Inflammatory macrophage treated with lipopolysaccharide for 1 hour (primary cell): ENCODE results near the gene CT45A5.
"Not testable (repeated sequence)": the region's sequence is repeated elsewhere in the genome, so short reads cannot be mapped to it uniquely, and the experiment has no call there.

ENCODE experiments used
- DNase-seq, 2 donors: peaks; one replicate each; pipeline ENCODE4 v3.0.0-alpha.2; 2020 to 2022

Gene CT45A5, protein sequence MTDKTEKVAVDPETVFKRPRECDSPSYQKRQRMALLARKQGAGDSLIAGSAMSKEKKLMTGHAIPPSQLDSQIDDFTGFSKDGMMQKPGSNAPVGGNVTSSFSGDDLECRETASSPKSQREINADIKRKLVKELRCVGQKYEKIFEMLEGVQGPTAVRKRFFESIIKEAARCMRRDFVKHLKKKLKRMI

DNA sequence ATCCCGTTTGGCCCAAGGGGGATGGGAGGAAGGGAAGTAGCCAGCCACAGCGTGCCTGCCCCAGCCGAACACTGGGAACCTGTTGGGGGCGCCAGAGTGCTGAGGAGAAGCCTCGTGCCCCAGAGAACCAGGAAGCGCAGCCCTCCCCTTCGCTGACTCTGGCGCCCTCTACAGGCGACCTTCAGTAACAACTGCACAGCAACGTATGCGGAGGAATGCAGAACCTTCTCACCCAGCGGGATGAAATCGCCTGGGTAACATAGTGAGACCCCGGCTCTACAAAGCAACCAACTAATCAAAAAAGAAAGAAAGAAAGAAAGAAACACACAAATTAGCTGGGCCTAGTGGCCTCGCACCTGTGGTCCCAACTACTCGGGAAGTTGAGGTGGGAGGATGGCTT, at the start of gene CT45A5:
Gene CT45A5 (minus strand): TSS at position 101 of the 400 bp plus-strand sequence. CDS start 3,774 bp downstream, outside the sequence.
- not testable (repeated sequence) for DNase-seq

DNA sequence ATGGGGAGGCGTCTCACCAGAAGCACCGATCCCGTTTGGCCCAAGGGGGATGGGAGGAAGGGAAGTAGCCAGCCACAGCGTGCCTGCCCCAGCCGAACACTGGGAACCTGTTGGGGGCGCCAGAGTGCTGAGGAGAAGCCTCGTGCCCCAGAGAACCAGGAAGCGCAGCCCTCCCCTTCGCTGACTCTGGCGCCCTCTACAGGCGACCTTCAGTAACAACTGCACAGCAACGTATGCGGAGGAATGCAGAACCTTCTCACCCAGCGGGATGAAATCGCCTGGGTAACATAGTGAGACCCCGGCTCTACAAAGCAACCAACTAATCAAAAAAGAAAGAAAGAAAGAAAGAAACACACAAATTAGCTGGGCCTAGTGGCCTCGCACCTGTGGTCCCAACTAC, 34.6 kb upstream of the CT45A5 start, which contains the start of gene CT45A2:
Gene CT45A2 (minus strand): TSS at position 101 of the 400 bp plus-strand sequence. CDS start 3,747 bp downstream, outside the sequence.
- DNase-seq: not testable (repeated sequence)

DNA sequence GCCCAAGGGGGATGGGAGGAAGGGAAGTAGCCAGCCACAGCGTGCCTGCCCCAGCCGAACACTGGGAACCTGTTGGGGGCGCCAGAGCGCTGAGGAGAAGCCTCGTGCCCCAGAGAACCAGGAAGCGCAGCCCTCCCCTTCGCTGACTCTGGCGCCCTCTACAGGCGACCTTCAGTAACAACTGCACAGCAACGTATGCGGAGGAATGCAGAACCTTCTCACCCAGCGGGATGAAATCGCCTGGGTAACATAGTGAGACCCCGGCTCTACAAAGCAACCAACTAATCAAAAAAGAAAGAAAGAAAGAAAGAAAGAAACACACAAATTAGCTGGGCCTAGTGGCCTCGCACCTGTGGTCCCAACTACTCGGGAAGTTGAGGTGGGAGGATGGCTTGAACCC, 17.4 kb upstream of the CT45A5 start, which contains the start of gene CT45A6:
Gene CT45A6 (minus strand): TSS at position 101 of the 400 bp plus-strand sequence. CDS start 3,794 bp downstream, outside the sequence.
- DNase-seq: not testable (repeated sequence)

DNA sequence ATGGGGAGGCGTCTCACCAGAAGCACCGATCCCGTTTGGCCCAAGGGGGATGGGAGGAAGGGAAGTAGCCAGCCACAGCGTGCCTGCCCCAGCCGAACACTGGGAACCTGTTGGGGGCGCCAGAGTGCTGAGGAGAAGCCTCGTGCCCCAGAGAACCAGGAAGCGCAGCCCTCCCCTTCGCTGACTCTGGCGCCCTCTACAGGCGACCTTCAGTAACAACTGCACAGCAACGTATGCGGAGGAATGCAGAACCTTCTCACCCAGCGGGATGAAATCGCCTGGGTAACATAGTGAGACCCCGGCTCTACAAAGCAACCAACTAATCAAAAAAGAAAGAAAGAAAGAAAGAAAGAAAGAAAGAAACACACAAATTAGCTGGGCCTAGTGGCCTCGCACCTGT, 17.2 kb downstream of the CT45A5 start, which contains the start of gene CT45A3:
Gene CT45A3 (minus strand): TSS at position 101 of the 400 bp plus-strand sequence. CDS start 3,747 bp downstream, outside the sequence.
- not testable (repeated sequence) for DNase-seq

DNA sequence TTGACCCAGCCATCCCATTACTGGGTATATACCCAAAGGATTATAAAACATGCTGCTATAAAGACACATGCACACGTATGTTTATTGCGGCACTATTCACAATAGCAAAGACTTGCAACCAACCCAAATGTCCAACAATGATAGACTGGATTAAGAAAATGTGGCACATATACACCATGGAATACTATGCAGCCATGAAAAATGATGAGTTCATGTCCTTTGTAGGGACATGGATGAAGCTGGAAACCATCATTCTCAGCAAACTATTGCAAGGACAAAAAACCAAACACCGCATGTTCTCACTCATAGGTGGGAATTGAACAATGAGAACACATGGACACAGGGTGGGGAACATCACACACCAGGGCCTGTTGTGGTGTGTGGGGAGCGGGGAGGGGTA, 40.6 kb downstream of the CT45A5 start:
- DNase-seq: not testable (repeated sequence)

DNA sequence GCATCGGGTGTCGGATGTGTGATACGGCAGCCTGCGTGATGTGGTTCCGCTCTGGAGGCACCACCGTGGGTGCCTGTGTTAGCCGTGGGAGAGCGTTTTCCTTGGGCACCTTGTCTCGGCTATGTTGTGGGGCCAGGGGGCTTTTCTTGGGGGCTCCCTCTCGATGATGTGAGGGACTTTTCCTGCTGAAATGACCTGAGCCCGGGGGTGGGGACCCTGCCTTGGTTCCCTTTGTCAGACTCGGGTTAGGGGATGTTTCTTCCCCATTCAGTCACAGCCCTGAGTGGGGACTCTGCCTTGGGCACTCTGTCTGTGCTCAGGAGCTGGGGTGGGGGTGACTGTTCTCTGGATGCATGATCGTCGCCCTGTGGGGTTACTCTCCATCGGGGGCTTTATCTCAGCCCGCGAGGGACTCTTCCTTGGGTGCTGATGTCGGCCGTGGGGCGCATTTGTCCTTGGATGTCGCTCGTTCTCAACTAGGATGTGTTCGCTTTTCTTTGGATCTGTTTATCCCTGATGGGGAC, 44.0 kb downstream of the CT45A5 start:
- DNase-seq: no peak

DNA sequence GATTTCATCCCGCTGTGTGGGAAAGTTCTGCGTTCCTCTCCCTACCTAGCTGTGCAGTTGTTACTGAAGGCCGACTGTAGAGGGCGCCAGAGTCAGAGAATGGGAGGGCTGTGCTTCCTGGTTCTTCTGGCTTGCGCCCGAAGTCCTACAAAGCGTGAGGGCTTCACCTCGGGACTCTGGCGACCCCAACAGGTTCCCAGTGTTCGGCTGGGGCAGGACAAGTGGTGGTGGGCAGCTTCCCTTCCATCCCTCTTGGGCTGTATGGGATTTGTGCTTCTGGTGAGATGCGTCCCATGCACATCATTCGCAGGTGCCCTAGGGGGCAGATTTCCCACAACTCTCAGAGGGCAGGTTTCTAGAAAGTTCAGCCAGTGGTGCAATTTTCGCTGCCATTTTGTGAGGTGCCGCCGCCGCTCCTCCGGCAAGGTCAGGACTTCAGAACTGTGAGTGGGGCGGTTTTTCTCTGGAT, 44.6 kb downstream of the CT45A5 start:
- peak; percentile 15 to 59 for DNase-seq

DNA sequence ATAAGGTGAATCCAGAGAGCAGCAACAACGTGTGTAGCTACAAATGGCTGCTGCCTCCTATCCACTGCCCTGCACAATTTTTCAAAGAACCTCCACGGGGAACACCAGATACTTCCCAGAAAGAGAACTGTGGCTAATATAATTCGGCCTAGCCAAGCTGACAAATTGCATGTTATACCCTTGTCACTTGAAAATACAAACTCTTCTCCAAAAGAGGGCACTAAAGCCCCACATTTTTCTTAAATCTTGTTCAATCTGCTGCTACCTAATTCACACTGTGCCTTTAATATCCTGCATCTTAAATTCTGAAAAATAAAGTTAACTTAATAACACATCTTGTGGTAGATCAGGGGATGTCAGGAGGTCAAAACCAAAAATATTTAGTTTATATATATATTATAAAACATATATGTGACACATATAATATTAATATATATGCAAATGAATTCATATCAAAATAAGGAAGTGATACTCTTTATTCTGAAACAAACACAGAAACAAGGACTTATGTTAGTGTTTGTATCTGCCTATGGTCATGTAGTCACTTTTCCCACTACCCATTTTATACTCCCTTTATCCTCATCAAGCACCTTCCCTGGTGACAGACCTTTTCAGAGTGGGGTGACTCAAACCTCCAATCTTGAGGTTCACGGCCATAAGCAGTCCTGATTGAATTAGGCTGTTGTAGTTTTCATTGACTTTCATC, 47.8 kb downstream of the CT45A5 start:
- DNase-seq: peak; percentile 1 to 10

DNA sequence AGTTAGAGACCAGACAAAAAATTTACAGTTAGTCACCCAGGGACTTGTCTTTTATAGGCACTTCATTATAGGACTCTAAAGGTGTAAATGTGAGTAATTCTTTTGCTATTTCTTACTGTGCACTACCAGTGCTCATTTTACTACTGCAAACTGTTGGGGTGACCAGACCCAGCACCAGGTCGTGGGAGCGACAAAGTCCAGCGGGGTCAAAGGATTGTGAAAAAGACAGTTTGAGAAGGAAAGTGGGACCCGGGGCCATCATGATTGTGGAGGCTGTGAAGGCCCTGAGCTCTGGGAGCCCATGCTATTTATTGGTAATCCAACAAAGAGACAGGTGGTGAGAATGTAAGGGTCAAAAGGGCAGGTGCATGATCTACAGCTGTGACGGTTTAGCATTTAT, 50.6 kb downstream of the CT45A5 start:
- DNase-seq: not testable (repeated sequence)
